PFSK-1 (cell line): Measurements from ENCODE around the gene MOB3A.

Experiments
- FOXP2 ChIP-seq: optimal IDR thresholded peaks from 2 replicates; pipeline ENCODE3; 2011; ENCODE audit warnings: borderline replicate concordance, control low read depth, inconsistent platforms; ENCODE audit not compliant: insufficient read depth; ENCODE audit errors: extremely low read length, extremely low read depth
- POLR2AphosphoS5 ChIP-seq: IDR thresholded peaks from 2 replicates; pipeline ENCODE4 v1.6.1; 2012; ENCODE audit warnings: low read depth, mild to moderate bottlenecking, control low read depth, low read length, moderate library complexity
- SIN3A ChIP-seq: IDR thresholded peaks from 2 replicates; pipeline ENCODE4 v1.6.1; 2012; ENCODE audit warnings: mild to moderate bottlenecking, low read length, moderate library complexity, borderline replicate concordance; ENCODE audit not compliant: insufficient read depth
- TAF1 ChIP-seq: IDR thresholded peaks from 2 replicates; pipeline ENCODE4 v1.6.1; 2012; ENCODE audit warnings: low read length, control low read depth, borderline replicate concordance; ENCODE audit not compliant: insufficient read depth
- TF ChIP-seq, protein P1 (sequence below), 2 experiments: IDR thresholded peaks; 2 replicates each; pipeline versions ENCODE4 v1.6.1 to v1.8.0; 2011 to 2012; ENCODE audit warnings: low read depth in 2 of 2, low read length in 2 of 2, control low read depth in 1 of 2, inconsistent platforms in 1 of 2, mild to moderate bottlenecking in 1 of 2, moderate library complexity in 1 of 2; ENCODE audit not compliant: insufficient read depth in 1 of 2

MOB3A gene

DNA sequence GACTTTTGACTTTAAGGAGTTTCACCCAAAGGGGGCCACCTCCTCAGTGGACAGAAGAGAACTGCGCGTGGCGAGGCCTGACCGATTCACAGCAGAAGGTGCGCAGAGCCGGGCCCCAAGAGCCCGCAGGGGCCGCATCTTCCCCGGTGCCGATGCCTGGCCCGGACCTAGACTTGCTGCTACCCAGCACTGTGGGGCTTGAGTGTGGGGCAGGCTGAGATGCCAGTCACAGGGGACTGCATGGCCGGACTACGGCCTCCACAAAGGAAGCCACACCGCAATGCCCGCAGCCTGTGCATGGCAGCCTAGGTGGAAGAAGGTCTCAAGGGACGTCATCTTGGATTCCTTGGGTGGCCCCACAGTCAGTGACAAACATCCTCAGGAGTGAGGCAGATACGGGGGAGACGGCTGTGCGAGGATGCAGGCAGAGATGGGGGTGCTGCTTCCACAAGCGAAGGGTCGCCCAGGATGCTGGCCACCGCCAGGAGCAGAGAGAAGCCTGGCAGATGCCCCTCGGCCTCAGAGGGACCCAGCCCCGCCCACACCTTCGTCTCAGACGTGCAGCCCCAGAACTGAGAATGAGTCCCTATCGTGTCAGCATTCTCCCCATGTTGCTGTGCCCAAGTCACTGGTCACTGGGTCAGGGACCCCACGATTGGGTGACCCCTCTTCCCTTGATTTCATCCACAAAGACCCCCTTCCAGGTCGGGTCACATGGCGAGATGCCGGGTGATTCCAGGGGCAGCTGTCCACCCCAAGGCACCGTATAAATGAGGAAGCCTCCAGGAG, 16.9 kb downstream of the MOB3A start:
- TF ChIP-seq FOXP2 (no peak), POLR2AphosphoS5 (no peak), SIN3A (no peak), TAF1 (no peak)
- TF ChIP-seq, protein P1, sequence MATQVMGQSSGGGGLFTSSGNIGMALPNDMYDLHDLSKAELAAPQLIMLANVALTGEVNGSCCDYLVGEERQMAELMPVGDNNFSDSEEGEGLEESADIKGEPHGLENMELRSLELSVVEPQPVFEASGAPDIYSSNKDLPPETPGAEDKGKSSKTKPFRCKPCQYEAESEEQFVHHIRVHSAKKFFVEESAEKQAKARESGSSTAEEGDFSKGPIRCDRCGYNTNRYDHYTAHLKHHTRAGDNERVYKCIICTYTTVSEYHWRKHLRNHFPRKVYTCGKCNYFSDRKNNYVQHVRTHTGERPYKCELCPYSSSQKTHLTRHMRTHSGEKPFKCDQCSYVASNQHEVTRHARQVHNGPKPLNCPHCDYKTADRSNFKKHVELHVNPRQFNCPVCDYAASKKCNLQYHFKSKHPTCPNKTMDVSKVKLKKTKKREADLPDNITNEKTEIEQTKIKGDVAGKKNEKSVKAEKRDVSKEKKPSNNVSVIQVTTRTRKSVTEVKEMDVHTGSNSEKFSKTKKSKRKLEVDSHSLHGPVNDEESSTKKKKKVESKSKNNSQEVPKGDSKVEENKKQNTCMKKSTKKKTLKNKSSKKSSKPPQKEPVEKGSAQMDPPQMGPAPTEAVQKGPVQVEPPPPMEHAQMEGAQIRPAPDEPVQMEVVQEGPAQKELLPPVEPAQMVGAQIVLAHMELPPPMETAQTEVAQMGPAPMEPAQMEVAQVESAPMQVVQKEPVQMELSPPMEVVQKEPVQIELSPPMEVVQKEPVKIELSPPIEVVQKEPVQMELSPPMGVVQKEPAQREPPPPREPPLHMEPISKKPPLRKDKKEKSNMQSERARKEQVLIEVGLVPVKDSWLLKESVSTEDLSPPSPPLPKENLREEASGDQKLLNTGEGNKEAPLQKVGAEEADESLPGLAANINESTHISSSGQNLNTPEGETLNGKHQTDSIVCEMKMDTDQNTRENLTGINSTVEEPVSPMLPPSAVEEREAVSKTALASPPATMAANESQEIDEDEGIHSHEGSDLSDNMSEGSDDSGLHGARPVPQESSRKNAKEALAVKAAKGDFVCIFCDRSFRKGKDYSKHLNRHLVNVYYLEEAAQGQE (IDR thresholded peaks at IDR 0.05; ENCODE audit: insufficient read depth in 1 of 2, low read depth in 2 of 2, low read length in 2 of 2), result no peak

GRCh38 chr19:2077833-2078619, 18.1 kb downstream of the MOB3A start:
- TF ChIP-seq POLR2AphosphoS5 (no peak), FOXP2 (no peak), SIN3A (no peak), TAF1 (no peak)
- TF ChIP-seq, protein P1 (IDR thresholded peaks at IDR 0.05; ENCODE audit: insufficient read depth in 1 of 2, low read depth in 2 of 2, low read length in 2 of 2), result no peak

- TF ChIP-seq FOXP2 (no peak), POLR2AphosphoS5 (no peak), TAF1 (no peak), SIN3A (no peak)
- TF ChIP-seq, protein P1 (IDR thresholded peaks at IDR 0.05; ENCODE audit: insufficient read depth in 1 of 2, low read depth in 2 of 2, low read length in 2 of 2), result no peak
Observed at GRCh38 chr19:2077398-2077797, 18.7 kb downstream of the MOB3A start.

DNA sequence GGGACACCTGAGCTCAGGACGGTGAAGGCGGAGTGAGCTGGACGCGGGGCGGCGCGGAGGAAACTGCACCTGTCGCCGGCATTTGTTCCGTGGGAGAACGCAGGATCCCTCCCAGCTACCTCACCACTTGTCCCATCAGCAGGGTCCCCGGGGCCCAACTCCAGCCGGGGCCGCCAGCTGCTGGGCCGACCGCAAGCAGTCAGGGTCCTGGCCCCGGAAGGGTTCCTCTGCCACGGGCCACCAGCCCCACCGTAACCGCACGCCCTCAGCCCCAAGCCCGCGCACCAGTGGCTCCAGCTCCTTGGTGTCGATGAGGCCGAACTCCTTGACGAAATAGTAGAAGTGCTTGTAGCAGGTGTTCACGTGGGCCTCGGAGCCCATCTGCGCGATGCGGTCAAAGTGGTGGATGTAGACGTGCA, 19.6 kb downstream of the MOB3A start:
- TF ChIP-seq SIN3A, result no peak

- TF ChIP-seq POLR2AphosphoS5 (no peak), FOXP2 (no peak), SIN3A (no peak), TAF1 (no peak)
- TF ChIP-seq, protein P1 (IDR thresholded peaks at IDR 0.05; ENCODE audit: insufficient read depth in 1 of 2, low read depth in 2 of 2, low read length in 2 of 2), result no peak
Observed at GRCh38 chr19:2072757-2073551, 23.2 kb downstream of the MOB3A start.
